HUDEP-2 (cell line): ENCODE results near the gene NAP1L4.

Experiments
- DNase-seq, 76 experiments: peaks; one replicate each; lab custom pipeline; 2025; ENCODE audit not compliant: unreplicated experiment in 76 of 76; lab: John Stamatoyannopoulos, UW

The NAP1L4 gene

DNA sequence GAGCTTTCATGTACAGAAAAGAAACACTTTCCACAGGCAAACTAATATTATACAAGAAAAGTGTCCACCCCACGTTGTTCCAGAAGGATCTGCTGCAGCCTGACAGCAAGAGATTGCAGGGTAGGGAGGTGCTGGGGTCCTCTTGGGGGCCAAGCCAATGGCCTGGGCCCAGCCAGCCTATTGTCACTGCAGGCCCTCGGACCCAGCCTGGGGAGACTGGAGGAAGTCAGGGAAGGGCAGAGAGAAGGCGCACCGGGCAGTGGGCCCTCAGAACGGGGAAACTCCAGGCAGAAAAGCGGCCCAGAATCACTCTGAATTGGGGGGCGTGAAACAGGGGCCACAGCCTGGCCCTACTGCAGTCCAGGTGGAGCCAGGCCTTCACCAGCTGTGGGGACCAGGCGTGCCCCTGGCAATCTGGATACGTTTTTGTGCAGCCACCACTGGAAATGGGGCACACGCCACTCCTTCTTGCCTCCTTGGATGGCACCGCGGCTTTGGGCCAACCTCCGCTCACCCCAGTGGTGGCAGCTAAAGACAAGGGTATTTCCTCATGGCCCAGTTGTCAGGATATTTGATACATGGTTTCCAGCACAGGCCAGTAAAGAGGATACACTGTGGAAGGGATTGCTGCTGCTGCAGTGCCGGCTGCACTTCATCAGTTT is 3.9 kb upstream of the NAP1L4 start:
- no peak for DNase-seq

DNA sequence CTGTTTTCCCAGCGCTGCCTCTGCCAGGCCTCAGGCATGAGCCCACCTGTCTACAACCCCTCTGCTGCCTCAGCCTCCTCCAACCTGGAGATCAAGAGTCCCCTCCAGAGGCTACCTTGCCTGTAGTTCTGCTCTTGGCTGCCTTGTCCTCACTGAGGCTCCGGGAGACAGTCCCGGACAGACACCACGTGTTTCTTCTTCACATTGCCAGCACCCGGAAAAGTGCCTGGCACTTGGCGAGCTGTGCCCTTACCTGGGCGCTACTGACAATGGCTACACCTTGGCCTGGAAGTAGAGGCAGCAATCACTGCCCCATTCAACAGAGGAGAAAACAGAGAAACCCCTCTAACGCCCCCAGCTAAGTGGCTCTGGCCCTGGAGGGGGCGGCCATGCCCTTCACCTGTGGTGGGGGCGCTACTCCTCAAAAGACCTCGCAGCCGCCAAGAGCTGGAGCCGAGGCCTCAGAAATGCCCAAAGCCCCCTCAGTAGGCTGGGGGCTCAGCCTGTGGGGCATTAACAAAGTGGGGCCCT is 3.0 kb upstream of the NAP1L4 start:
- DNase-seq, result no peak

DNA sequence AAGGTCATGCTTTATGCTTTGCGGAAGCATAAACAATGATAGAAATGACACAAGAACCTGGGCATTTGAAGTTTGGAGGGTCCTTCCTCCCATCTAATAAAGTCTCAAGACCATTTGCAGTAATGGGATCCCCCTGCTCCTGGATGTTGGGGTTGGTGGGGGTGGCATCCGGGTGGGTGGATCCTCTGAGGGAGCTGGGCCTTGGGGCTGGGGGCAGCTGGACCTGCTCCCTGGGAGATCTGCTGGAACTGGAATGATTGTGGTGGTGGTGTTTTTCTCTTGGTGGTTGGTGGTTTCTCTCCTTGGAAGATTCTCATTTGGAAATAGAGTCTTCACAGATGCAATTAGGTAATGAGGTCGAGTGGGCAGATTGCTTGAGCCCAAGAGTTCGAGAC is 2.2 kb upstream of the NAP1L4 start:
- no peak for DNase-seq

DNA sequence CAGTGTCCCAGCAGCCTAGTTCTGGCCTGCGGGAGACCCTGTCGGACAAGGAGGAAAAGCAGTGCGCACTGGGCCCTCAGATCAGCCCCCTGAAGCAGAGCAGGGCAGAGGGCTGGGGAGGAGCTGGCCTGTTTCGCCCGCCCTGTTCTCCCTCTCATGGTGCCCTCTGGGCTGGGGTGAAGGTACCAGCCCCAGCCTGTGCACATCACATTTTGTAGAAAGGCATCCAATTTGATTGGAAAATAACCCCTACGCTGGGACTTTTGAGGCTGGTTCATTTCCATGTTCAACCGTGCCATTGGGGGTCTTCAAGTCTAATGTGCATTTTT is 832 bp upstream of the NAP1L4 start:
- peak in 4 of 76 experiments; percentile 38 to 49 (median 47) for DNase-seq

DNA sequence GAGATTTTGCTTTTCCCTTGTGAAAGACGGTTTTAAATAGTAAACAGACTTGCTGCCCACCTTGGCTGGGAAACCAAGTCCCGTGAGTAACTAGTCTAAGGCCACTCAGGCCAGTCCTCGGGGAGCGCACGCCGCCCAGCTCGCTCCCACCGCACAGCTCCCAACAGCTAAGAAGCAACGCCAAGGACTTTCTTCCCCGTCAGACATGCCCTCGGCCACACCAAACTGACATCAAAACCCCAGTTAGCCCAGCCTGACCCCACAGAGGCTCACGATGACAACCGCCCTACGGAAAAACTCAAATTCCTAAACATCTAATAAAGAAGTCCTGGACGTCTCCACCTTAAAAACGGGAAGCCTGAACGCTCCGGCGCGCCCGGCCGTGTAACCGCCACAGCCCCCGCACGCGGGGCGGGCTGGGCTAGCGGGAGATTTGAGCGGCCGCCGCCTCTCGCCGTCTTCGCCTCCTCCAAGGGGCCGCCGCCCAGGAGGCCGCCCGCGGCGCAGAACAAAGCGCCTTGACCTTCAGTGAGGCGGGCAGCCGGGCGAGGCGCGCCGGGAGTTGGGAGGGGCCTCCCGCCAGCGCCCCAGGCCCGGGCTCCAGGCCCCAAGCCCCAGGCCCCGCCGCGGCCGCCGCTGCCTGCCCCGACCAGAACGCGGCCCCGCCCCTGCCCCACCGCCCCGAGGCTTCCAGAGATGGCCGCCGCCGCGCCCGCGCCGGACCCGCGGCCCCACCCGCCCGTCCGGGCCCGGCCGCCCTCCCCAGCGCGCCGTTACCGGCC is 486 bp downstream of the NAP1L4 start:
- DNase-seq, result peak in 46 of 76 experiments; percentile 24 to 86 (median 60)

DNA sequence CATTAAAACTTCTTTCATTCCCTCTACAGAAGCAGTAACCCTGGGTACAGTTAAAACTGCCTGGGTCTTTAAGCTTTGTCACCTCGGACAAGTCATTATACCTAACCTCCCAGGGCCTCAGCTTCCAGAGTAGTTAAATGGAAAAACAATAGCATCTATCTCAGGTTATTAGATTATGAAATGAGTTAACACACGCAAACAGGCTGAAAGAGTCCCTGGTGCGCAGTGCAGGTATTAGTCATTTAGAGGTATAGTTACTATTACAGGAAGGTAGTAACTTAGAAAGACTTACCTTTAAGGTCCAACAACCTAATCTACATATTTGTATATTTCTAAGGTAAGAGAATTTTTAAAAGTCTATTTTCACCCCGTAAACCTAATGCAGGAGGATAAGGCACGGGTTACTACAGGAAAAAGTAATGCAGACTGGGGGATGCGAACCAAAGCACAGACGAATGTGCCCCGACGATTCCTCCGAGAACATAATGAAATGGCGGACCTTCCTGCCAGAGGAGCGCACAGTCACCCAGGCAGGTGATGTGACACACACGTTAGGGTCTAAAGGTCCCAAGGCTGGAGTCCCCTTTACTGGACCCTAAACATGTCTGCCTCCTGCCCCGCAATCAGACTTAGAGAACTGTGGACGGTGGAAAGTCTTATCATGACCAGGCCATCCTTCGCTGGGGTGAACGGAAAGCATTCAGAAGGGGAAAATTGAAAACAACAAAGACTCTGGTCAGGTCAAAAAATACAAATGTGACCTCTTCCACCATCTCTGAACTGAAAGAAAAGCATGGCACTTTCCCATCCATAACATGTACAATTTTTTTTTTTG is 1.3 kb downstream of the NAP1L4 start:
- peak in 6 of 76 experiments; percentile 10 to 28 (median 23) for DNase-seq

DNA sequence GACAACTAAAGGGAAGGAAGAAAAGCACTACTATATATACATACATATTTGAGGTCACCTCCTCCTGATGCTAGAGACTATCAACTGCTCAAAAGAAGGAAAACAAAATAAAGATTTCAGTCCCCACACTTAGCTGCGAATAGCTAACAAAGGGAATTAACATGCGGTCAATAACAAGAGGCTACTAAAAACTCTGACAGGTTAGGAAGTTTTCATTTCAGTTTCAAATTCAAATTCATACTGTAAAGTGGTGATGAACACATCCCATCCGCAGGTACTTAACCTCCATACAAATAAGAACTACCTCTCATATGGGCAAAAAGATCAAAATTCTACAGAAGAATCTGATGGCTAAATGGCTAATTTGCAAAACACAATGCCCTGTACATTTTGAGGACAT is 2.6 kb downstream of the NAP1L4 start:
- DNase-seq, result no peak

DNA sequence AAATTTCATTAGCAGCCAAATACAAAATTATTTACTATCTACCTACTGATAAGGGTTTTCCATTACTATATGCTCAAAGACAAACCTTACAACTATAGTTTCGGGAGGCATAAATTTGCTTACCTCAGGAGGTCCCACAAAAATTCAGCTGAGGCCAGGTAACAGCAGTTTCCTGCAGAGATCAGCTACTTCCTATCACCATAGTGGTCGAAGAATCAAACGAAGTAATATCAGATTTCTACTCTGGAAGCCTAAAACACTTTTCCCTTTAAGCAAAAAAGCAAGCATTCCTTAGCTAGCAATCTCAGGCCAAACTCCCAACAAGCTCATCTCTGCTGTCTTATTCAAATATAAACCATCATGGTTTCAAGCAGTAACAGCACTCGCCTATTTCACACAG is 3.1 kb downstream of the NAP1L4 start:
- no peak for DNase-seq

DNA sequence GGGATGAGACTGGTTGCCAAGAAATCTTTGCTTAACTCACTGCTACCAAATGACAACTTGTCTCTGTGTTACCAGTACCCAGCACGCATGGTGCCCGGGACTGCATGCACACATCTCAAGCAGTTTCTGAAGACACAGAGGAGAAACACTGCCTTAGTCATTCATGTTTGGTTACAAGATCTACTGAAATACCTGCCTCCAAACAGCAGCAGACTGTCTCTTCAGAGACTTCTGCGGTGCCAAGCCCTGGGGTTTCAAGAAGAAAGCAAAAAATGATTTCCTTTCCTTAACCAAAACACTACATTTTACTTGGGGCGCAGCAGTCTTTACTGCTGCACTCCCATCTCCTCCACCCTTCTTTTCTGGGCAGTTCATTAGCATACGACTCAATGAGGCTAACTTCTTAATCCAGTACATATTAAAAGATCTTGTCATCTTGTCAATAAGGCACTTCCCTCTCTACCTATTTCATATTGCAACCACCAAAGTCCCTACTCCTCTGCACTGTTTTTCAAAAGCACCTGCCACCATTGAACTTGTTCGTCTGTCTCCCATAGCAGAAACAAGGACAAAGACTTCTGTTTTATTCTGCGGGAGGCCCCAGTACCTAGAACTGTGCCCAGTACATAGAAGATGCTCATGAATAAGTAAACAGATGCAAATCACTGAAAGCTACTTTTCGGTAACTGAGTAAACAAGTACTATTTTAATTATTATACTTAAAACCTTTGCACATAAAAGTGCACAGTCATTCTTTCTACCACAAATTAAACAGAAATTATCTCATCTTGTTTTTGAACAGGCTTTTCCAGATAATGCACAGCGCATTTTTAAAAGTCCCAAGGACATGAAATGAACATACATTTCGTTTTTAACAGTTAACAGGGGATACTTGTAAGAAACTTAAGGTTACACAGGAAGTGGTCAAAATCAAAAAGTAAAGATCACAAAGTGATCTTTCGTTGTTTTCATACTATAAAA is 4.0 kb downstream of the NAP1L4 start:
- DNase-seq, result no peak

DNA sequence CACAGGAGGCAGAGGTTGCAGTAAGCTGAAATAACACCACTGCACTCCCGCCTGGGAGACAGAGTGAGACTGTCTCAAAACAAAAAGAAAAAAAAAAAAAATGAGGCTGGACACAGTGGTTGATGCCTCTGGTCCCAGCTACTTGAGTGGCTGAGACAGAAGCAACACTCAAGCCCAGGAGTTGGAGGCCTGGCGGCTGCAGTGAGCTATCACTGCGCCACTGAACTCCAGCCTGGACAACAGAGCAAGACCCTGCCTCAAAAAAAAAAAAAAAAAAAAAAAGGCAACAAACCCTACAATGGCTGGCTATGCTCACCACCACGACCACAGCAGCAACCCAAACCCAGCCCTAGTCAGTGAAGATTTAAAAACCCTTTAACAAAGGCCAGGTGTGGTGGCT is 8.2 kb downstream of the NAP1L4 start:
- no peak for DNase-seq

DNA sequence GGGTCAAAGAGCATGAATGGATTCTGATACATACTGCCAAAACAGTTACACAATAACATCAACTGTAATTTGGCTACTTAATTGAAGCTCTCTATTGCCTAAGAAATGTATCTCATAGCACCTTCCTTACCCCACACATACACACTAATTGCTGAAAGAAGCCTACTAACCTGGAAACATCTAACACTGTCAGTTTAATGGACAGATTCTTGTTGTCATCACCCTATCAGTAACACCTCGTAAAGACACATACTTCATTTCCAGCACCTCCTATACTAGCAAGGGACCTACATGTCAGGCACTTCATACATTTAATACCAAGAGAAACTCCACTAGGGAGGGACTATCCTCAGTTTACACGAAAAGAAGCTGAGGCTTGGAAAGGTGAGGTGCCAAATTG is 9.9 kb downstream of the NAP1L4 start:
- no peak for DNase-seq

DNA sequence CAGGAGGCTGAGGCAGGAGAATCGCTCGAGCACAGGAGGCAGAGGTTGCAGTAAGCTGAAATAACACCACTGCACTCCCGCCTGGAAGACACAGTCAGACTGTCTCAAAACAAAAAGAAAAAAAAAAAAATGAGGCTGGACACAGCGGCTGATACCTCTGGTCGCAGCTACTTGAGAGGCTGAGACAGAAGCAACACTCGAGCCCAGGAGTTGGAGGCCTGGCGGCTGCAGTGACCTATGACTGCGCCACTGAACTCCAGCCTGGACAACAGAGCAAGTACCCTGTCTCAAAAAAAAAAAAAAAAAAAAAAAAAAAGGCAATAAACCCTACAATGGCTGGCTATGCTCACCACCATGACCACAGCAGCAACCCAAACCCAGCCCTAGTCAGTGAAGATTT is 11.0 kb downstream of the NAP1L4 start:
- no peak for DNase-seq

DNA sequence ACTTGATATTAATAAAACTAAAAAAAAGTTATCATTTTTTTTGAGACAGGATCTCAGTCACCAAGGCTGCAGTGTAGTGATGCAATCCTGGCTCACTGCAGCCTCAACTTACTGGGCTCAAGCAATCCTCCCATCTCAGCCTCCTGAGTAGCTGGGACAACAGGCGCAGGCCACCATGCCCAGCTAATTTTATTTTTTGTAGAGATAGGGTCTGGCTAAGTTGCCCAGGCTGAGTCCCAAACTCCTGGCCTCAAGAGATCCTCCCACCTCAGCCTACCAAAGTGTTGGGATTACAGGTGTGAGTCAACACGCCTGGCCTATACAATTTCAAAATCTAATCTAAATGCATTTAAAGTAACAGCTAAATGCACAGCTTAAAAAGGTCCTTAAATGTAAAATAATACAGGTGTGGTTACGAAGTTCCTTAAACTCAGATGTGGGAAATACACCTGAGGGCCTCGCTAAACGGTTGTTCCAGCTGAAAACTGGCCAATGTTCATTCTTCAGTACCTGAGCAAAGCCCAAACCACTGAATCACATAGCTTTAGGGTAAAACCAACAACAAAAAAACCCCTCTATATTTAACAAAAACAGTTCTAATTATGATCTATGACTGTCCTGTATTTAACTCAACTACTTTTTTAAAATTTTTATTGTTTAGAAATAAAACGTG is 11.8 kb downstream of the NAP1L4 start:
- no peak for DNase-seq

DNA sequence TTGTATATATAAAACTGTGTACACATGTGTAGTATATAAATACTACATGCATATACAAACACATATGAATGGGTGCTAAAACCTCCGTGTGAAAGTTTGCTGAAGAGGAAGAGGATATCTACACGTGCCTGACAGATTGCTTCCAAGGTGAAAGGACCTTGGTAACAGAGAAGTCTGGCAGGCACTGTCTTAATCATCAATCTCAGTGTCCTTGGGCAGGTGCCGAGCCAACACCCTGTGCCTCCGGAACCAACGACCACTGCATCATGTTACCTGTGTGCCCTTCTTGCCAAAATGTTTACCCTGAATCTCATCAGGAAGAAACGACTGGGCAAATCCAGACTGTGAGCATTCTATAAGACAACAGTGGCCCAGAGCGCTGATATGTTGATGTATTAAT is 15.0 kb downstream of the NAP1L4 start:
- DNase-seq, result no peak

DNA sequence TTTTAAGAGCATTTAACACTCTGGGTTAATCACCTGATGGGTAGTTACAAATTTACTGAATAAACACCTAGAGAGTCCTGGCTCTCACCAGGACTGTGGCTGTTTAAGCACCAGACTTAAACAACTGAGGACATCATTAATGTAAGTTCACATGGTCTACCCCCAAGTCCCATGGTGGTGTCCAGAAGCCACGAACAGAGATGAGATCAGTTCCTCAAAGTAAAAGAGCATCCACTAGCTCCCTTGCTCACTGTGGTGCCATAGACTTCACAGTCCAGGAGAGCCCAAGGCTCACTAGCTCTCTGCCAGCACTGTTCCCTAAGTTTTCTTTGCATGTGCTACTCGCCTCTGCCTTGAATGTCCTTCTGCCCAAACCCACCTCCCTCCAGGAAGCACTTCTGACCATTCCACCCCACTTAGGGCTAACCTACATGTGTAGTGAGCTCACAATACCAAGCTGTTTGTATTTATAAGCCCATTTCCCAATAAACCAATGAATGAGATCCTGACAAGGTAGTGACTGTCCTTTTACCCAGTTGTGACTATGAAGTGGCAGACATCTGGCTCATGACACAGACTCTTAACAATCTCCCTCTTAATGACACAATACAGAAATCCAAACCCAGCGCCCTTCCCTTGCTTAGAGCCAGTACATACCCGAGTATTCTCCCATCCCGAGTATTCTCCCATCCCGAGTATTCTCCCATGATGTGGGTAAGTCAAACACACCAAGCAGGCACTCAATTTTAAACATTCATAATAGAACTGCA is 15.7 kb downstream of the NAP1L4 start:
- no peak for DNase-seq

DNA sequence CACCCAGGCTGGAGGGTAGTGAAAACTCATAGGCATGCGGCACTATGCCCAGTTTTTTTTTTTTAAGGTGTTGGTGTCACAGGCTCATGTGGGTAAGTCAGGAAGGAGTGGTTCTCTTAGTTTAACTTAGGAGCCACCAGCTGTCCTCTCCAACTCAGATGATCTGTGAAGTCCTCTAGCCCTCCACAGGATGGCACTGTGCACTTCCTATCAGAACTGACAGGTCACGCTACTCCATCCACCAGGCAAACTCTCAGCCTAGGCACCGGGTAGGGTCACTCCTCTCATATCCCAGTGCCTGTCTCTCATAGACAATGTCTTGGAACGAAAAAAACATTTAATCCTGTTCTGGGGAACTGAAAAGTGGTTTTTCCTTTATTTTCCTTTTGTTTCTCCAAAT is 16.5 kb downstream of the NAP1L4 start:
- peak in 34 of 76 experiments; percentile 6 to 56 (median 34) for DNase-seq

DNA sequence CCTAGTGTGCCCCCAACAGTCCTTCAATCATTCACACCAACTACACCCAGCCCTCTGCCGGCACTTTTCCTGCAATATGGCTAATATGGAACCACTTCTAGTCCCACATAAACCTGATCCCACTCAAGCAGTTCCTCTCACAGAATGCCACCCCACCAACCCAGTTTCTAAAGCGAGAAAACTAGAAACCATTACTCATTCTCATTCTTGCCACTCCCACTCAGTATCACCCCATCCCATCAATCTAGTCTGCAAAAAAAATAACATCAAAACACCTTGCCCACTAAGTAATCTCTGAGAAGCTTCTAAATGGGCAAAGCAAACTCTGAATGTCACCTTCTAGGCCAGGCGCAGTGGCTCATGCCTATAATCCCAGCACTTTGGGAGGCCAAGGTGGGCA is 17.9 kb downstream of the NAP1L4 start:
- no peak for DNase-seq

DNA sequence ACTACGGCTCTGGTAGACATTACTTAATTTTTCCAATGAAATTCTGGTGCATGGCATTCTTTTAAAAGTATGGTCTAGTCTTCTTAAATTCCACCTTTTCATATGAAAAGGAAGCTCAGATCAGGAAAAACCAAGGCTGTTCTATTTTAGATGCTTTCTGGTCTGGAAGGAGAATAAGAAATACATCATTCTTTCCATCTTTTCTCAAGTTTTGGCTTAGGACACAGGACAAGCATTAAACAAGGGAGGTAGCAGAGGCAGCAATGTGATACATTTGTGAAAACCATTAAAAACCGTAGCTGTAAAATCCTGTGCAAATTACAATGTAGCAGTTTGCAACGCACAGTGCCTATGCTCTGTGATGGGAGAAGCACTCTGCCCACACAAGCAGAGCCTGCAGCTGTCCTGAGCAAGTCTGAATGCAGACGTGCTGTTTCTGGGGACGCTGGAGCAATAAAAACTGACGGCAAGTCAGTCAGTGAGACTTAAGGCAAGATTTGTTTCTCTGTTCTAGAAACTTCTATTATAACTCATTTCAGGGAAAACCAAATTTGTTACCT is 23.7 kb downstream of the NAP1L4 start:
- no peak for DNase-seq

DNA sequence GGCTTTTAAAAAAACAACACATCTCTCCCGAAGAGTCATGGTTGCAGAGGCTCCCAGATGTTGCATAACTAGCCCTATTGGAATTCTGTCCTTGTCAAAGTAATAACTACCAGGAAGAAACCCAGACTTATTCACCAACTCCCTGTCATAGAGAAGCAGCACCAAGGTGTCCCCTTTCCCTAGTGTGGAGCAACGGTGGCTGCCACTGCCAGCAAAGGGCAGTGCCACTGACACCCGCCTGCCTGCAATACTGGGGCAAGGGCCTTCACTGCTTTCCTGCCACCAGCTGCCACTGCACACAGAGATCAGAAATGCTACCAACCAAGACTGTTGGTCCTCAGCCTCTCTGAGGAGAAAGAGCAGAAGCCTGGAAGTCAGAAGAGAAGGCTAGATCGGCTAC is 27.3 kb downstream of the NAP1L4 start:
- no peak for DNase-seq
